Kidney (tissue), 14 donors: ENCODE results near the gene APLP2. TPM values are rescaled to one million over a fixed set of nuclear protein-coding genes. Genes with fewer than 3 reads are reported as not detected.

Experiments
- DNase-seq, 5 donors: peaks; one replicate each; pipeline ENCODE4 v3.0.0-alpha.2; 2013 to 2020
- FAIRE-seq: peaks from 2 replicates; lab custom pipeline; 2012; peaks lifted over from hg19 to GRCh38; lab: Jason Lieb, UNC
- H3K27ac ChIP-seq, 2 donors: one replicate each; pipeline ENCODE4 v1.7.0; 2013; ENCODE audit warnings: low read depth in 2 of 2, low read length in 2 of 2, inconsistent platforms in 1 of 2
- H3K27me3 ChIP-seq: one replicate; pipeline ENCODE4 v1.7.1; 2013; ENCODE audit warnings: low read length, inconsistent platforms; ENCODE audit not compliant: control insufficient read depth, insufficient read depth
- H3K36me3 ChIP-seq, 3 donors: one replicate each; pipeline versions ENCODE4 v1.7.0 to v1.7.1; 2013; ENCODE audit warnings: low read length in 3 of 3, control low read depth in 1 of 3, inconsistent platforms in 1 of 3; ENCODE audit not compliant: insufficient read depth in 3 of 3, control insufficient read depth in 2 of 3
- H3K4me1 ChIP-seq, 3 donors: one replicate each; pipeline versions ENCODE4 v1.7.0 to v1.7.1; 2013; ENCODE audit warnings: low read length in 3 of 3, inconsistent platforms in 1 of 3, low read depth in 1 of 3; ENCODE audit not compliant: control insufficient read depth in 2 of 3, insufficient read depth in 2 of 3
- H3K4me3 ChIP-seq, 3 donors: one replicate each; pipeline versions ENCODE4 v1.7.0 to v1.8.1; 2013; ENCODE audit warnings: low read length in 3 of 3, control low read depth in 1 of 3, inconsistent platforms in 1 of 3
- H3K9ac ChIP-seq, 3 donors: one replicate each; pipeline versions ENCODE4 v1.7.0 to v1.7.1; 2013; ENCODE audit warnings: low read length in 3 of 3, control low read depth in 1 of 3, inconsistent platforms in 1 of 3
- H3K9me3 ChIP-seq, 3 donors: one replicate each; pipeline versions ENCODE4 v1.7.0 to v1.7.1; 2013; ENCODE audit warnings: low read length in 3 of 3, control low read depth in 1 of 3, inconsistent platforms in 1 of 3; ENCODE audit not compliant: control insufficient read depth in 2 of 3, insufficient read depth in 1 of 3
- CTCF ChIP-seq: IDR thresholded peaks from 3 replicates; pipeline ENCODE4 v1.5.1; 2012; ENCODE audit warnings: mild to moderate bottlenecking, moderate library complexity, borderline replicate concordance; ENCODE audit not compliant: insufficient read depth; ENCODE audit errors: extremely low read depth
- intact Hi-C: fragments of 100-400 bp; cut with DNase I; formaldehyde crosslinking; loops from one replicate; pipeline ENCODE4 v1.11.1; 2022
- polyA plus RNA-seq: library from polyadenylated mRNA; stranded (reverse); fragments of 350-450 nt; fragmentation: Illumina TruSeq; extraction: RNeasy Lipid Tissue Mini Kit (QIAGEN cat#74804); gene quantifications from one replicate; pipeline ENCODE4 v1.2.3, GENCODE V29; 2014; ENCODE audit warnings: low read depth, low replicate concordance; ENCODE audit not compliant: insufficient read depth
- total RNA-seq: library from RNA; stranded (reverse); fragmentation: NEBNext Ultra II Directional; extraction: Animal tissue kit (Norgen Biotek cat#: 25700); gene quantifications from one replicate; pipeline ENCODE4 v1.2.1, GENCODE V29; 2021
- donor health status: control.
- donor health status: control.
- donor health status: control.
- donor health status: control.
- donor health status: control.
- donor health status: DM: yes; HTN: yes; CAD: no.
- donor health status: Normal renal cell carcinoma (clear cell type).

Gene APLP2
- total and polyA plus RNA-seq, 2 donors from 2014 or later: 338 to 502 TPM

GRCh38 chr11:130145311-130145812, 75.7 kb downstream of the APLP2 start:
- Histone ChIP-seq H3K27ac (no peak overlapping the region), H3K4me1 (peaks cover 0 to 7% (median 3%) of the 10 kb centered on the region in 3 donors), H3K4me3 (no peak overlapping the region), H3K9me3 (no peaks in the 10 kb centered on the region), H3K27me3 (no peaks in the 10 kb centered on the region), H3K9ac (no peak overlapping the region), H3K36me3 (peaks cover 4 to 23% (median 16%) of the 10 kb centered on the region in 3 donors)
- TF ChIP-seq CTCF: no peak
- FAIRE-seq (no peak), DNase-seq (no peak)
- intact Hi-C loops: no loop called here

GRCh38 chr11:130145975-130146776, 76.5 kb downstream of the APLP2 start:
- peaks cover 0 to 7% (median 3%) of the 10 kb centered on the region in 3 donors for H3K4me1 ChIP-seq
- H3K27ac ChIP-seq: peak overlapping the region in 1 of 2 donors; percentile 51
- intact Hi-C loops: no loop called here
- H3K9ac ChIP-seq: no peak overlapping the region
- TF ChIP-seq CTCF: peak; percentile 25
- no peaks in the 10 kb centered on the region for H3K27me3 ChIP-seq
- H3K4me3 ChIP-seq: no peak overlapping the region
- peak in 2 of 5 donors; percentile 29 to 94 for DNase-seq
- H3K9me3 ChIP-seq: no peaks in the 10 kb centered on the region
- peaks cover 4 to 18% (median 16%) of the 10 kb centered on the region in 3 donors for H3K36me3 ChIP-seq
- no peak for FAIRE-seq

GRCh38 chr11:130146796-130147195, 77.1 kb downstream of the APLP2 start:
- Histone ChIP-seq H3K27me3 (no peaks in the 10 kb centered on the region), H3K9ac (no peak overlapping the region), H3K4me3 (no peak overlapping the region), H3K27ac (peak overlapping the region in 1 of 2 donors; percentile 51), H3K36me3 (peaks cover 4 to 14% (median 12%) of the 10 kb centered on the region in 3 donors), H3K9me3 (no peaks in the 10 kb centered on the region), H3K4me1 (peaks cover 0 to 7% (median 3%) of the 10 kb centered on the region in 3 donors)
- FAIRE-seq (no peak), DNase-seq (no peak)
- intact Hi-C loops: no loop called here
- TF ChIP-seq CTCF: no peak
